H9 (cell line): ENCODE data around the gene CAVIN2. TPM values are rescaled to one million over a fixed set of nuclear protein-coding genes. Genes with fewer than 3 reads are reported as not detected.

ENCODE experiments used
- DNase-seq: peaks from one replicate; pipeline ENCODE4 v3.0.0-alpha.2; 2017
- H2AFZ ChIP-seq: one replicate; pipeline ENCODE4 v1.6.1; 2013; ENCODE audit warnings: mild to moderate bottlenecking, low read length, control low read depth, moderate library complexity
- H2AK5ac ChIP-seq: 2 replicates; pipeline ENCODE4 v1.6.1; 2013; ENCODE audit warnings: low read length, control low read depth, mixed read lengths; ENCODE audit not compliant: insufficient read length
- H2BK120ac ChIP-seq: one replicate; pipeline ENCODE4 v1.6.1; 2013; ENCODE audit warnings: low read depth, mild to moderate bottlenecking, low read length, control low read depth, inconsistent platforms; ENCODE audit not compliant: poor library complexity, severe bottlenecking
- H2BK12ac ChIP-seq: 2 replicates; pipeline ENCODE4 v1.6.1; 2013; ENCODE audit warnings: low read length, control low read depth, mixed read lengths, low read depth; ENCODE audit not compliant: insufficient read length
- H2BK15ac ChIP-seq: 2 replicates; pipeline ENCODE4 v1.6.1; 2013; ENCODE audit warnings: low read depth, low read length, control low read depth
- H2BK20ac ChIP-seq: one replicate; pipeline ENCODE4 v1.6.1; 2013; ENCODE audit warnings: low read depth, mild to moderate bottlenecking, low read length, control low read depth, inconsistent platforms; ENCODE audit not compliant: poor library complexity, severe bottlenecking
- H2BK5ac ChIP-seq: 2 replicates; pipeline ENCODE4 v1.6.1; 2013; ENCODE audit warnings: low read length, control low read depth, mixed read lengths; ENCODE audit not compliant: insufficient read length
- H3K14ac ChIP-seq: 2 replicates; pipeline ENCODE4 v1.6.1; 2013; ENCODE audit warnings: low read length, control low read depth; ENCODE audit not compliant: insufficient read depth
- H3K18ac ChIP-seq: 2 replicates; pipeline ENCODE4 v1.6.1; 2013; ENCODE audit warnings: low read depth, mild to moderate bottlenecking, mixed read lengths, low read length, control low read depth; ENCODE audit not compliant: insufficient read length
- H3K23ac ChIP-seq: 2 replicates; pipeline ENCODE4 v1.6.1; 2013; ENCODE audit warnings: low read length, control low read depth, mixed read lengths, low read depth; ENCODE audit not compliant: insufficient read length
- H3K23me2 ChIP-seq: 2 replicates; pipeline ENCODE4 v1.6.1; 2013; ENCODE audit warnings: low read depth, mild to moderate bottlenecking, mixed read lengths, low read length, control low read depth; ENCODE audit not compliant: insufficient read length, poor library complexity, severe bottlenecking
- H3K27ac ChIP-seq: 2 replicates; pipeline ENCODE4 v1.5.1; 2013; ENCODE audit warnings: low read length, control low read depth, mixed read lengths, low read depth; ENCODE audit not compliant: insufficient read length
- H3K27me3 ChIP-seq: 2 replicates; pipeline ENCODE4 v1.6.1; 2013; ENCODE audit warnings: low read length, control low read depth, inconsistent platforms; ENCODE audit not compliant: insufficient read depth
- H3K4ac ChIP-seq: 2 replicates; pipeline ENCODE4 v1.6.1; 2013; ENCODE audit warnings: low read depth, mild to moderate bottlenecking, control low read depth, inconsistent platforms, low read length, moderate library complexity
- H3K4me1 ChIP-seq: 2 replicates; pipeline ENCODE4 v1.6.1; 2013; ENCODE audit warnings: low read length, control low read depth, inconsistent platforms; ENCODE audit not compliant: insufficient read depth
- H3K4me2 ChIP-seq: 2 replicates; pipeline ENCODE4 v1.6.1; 2013; ENCODE audit warnings: low read length, control low read depth, mixed read lengths; ENCODE audit not compliant: insufficient read length, insufficient read depth
- H3K56ac ChIP-seq: 2 replicates; pipeline ENCODE4 v1.6.1; 2013; ENCODE audit warnings: low read depth, mild to moderate bottlenecking, mixed read lengths, low read length, control low read depth; ENCODE audit not compliant: insufficient read length
- H3K79me1 ChIP-seq: 2 replicates; pipeline ENCODE4 v1.6.1; 2013; ENCODE audit warnings: low read depth, mild to moderate bottlenecking, moderate library complexity, low read length, control low read depth, inconsistent platforms; ENCODE audit not compliant: insufficient read depth, poor library complexity, severe bottlenecking
- H3K79me2 ChIP-seq: 2 replicates; pipeline ENCODE4 v1.6.1; 2013; ENCODE audit warnings: low read length, control low read depth, inconsistent platforms; ENCODE audit not compliant: insufficient read depth
- H3K9ac ChIP-seq: 2 replicates; pipeline ENCODE4 v1.6.1; 2013; ENCODE audit warnings: low read length, control low read depth, mixed read lengths; ENCODE audit not compliant: insufficient read length; ENCODE audit errors: extremely low read depth
- H3K9me3 ChIP-seq: one replicate; pipeline ENCODE4 v1.6.1; 2013; ENCODE audit warnings: low read depth, low read length, inconsistent platforms; ENCODE audit not compliant: control insufficient read depth
- H3T11ph ChIP-seq: one replicate; pipeline ENCODE4 v1.6.1; 2013; ENCODE audit warnings: mild to moderate bottlenecking, low read length, control low read depth, inconsistent platforms
- H4K20me1 ChIP-seq: one replicate; pipeline ENCODE4 v1.6.1; 2013; ENCODE audit not compliant: control insufficient read depth, insufficient read length, insufficient read depth
- H4K5ac ChIP-seq: 2 replicates; pipeline ENCODE4 v1.6.1; 2013; ENCODE audit warnings: low read depth, mild to moderate bottlenecking, mixed read lengths, low read length, control low read depth; ENCODE audit not compliant: insufficient read length
- H4K8ac ChIP-seq: replicated peaks from 2 replicates; pipeline ENCODE4 v1.6.1; 2013; ENCODE audit warnings: low read length, control low read depth, mixed read lengths, low read depth; ENCODE audit not compliant: insufficient read length
- H4K91ac ChIP-seq: 2 replicates; pipeline ENCODE4 v1.6.1; 2013; ENCODE audit warnings: low read depth, mild to moderate bottlenecking, moderate library complexity, mixed read lengths, low read length, control low read depth; ENCODE audit not compliant: insufficient read length
- H3K27ac Mint-ChIP-seq, 3 experiments: 2 replicates in 2 of 3; 3 replicates in 1 of 3; pipeline ENCODE4 v1.8.0; 2020 to 2021; ENCODE audit warnings: mixed read lengths in 3 of 3, mild to moderate bottlenecking in 1 of 3, moderate library complexity in 1 of 3
- H3K27me3 Mint-ChIP-seq: 2 replicates; pipeline ENCODE4 v1.8.0; 2021; ENCODE audit warnings: low read depth, mild to moderate bottlenecking, moderate library complexity, mixed read lengths
- H3K36me3 Mint-ChIP-seq, 3 experiments: 2 replicates in 2 of 3; 3 replicates in 1 of 3; pipeline ENCODE4 v1.8.0; 2020 to 2021; ENCODE audit warnings: low read depth in 3 of 3, mixed read lengths in 3 of 3; ENCODE audit not compliant: insufficient read depth in 1 of 3
- H3K4me1 Mint-ChIP-seq, 2 experiments: 2 replicates each; pipeline ENCODE4 v1.8.0; 2020; ENCODE audit warnings: mixed read lengths in 2 of 2
- H3K4me3 Mint-ChIP-seq, 2 experiments: 2 replicates in 1 of 2; 3 replicates in 1 of 2; pipeline ENCODE4 v1.8.0; 2020 to 2021; ENCODE audit warnings: mild to moderate bottlenecking in 2 of 2, mixed read lengths in 2 of 2, moderate library complexity in 1 of 2
- H3K9me3 Mint-ChIP-seq, 2 experiments: 2 replicates in 1 of 2; 3 replicates in 1 of 2; pipeline ENCODE4 v1.8.0; 2020; ENCODE audit warnings: mild to moderate bottlenecking in 2 of 2, mixed read lengths in 2 of 2, moderate library complexity in 1 of 2
- CTCF ChIP-seq: fragments of 200-600 bp; sonication (generic); conservative IDR thresholded peaks from 3 replicates; pipeline ENCODE4 v1.8.0; 2021; ENCODE audit warnings: antibody characterized with exemption, mild to moderate bottlenecking
- WGBS: extraction: QIAGEN DNeasy Blood & Tissue Kit; methylation state at CpG from one replicate; pipeline ENCODE4 v1.1.7; 2013; ENCODE audit warnings: missing lambda C conversion rate, low lambda C conversion rate, mixed read lengths; ENCODE audit not compliant: insufficient read length; ENCODE audit errors: extremely low coverage; 5-methylcytosine and 5-hydroxymethylcytosine counted together
- total RNA-seq: library from RNA; stranded (reverse); gene quantifications from 2 replicates; pipeline ENCODE4 v1.2.1, GENCODE V29; 2021

Gene CAVIN2
- total RNA-seq, 1 experiment from 2014 or later: not detected

GRCh38 chr2:191851158-191851557, 4.3 kb upstream of the CAVIN2 start:
- Histone ChIP-seq H3K27ac (no peak overlapping the region), H3K79me2 (no peaks in the 10 kb centered on the region), H3K23ac (no peak overlapping the region), H3K27me3 (no peaks in the 10 kb centered on the region), H3K9me3 (no peaks in the 10 kb centered on the region), H4K8ac (no peak overlapping the region), H3K4me2 (no peak overlapping the region), H2AK5ac (no peak overlapping the region), H2BK15ac (no peak overlapping the region), H4K20me1 (no peaks in the 10 kb centered on the region), H3T11ph (no peak overlapping the region), H3K79me1 (no peaks in the 10 kb centered on the region), H4K5ac (no peak overlapping the region), H3K56ac (no peak overlapping the region), H3K4me1 (peaks cover 9% of the 10 kb centered on the region; the same call in 1 of the 2 replicates), H2BK20ac (no peak overlapping the region), H2BK12ac (no peak overlapping the region), H2AFZ (no peak overlapping the region), H3K23me2 (no peaks in the 10 kb centered on the region), H2BK5ac (no peak overlapping the region), H4K91ac (no peak overlapping the region), H3K9ac (no peak overlapping the region), H3K18ac (no peak overlapping the region), H3K4ac (no peak overlapping the region), H3K14ac (no peak overlapping the region), H2BK120ac (no peak overlapping the region)
- no peaks in the 10 kb centered on the region for H3K9me3 Mint-ChIP-seq
- no peaks in the 10 kb centered on the region; a peak in 2 of 7 replicates for H3K36me3 Mint-ChIP-seq
- H3K27ac Mint-ChIP-seq: no peak overlapping the region
- no peak for DNase-seq
- no peak overlapping the region for H3K4me3 Mint-ChIP-seq
- TF ChIP-seq CTCF: no peak
- H3K4me1 Mint-ChIP-seq: peaks cover 32 to 33% of the 10 kb centered on the region in 2 experiments
- no CpG with 5 or more reads among the region's 5 CpGs for WGBS
- H3K27me3 Mint-ChIP-seq: no peaks in the 10 kb centered on the region; the same call in 1 of the 2 replicates
